Measurements from ENCODE around the gene MAP1LC3A. TPM values are rescaled to one million over a fixed set of nuclear protein-coding genes. Genes with fewer than 3 reads are reported as not detected.
A peak's percentile ranks its signal among the peaks of the same experiment; 100 is the strongest.

MAP1LC3A gene
- total RNA-seq, 1 experiment from 2014 or later = not detected

DNA sequence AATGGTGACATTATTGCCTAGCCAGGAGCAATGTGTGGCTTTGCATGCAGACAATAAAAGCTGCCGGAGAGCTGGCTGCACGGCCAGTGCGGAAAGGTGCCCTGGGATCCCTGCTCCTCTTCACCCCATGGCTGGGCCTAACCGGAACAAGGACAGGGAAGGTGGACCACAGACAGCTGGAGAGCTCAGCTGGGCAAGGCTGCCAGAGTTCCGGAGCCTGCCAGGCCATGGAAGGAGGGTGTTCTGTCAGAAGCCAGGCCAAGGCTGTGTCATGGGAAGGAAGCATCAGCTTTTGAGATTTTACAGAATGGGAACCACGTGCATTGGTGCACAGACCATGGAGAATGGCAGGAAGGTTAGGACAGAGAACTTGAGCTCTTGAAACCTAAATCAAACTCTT is 25.0 kb downstream of the MAP1LC3A start:
- BruUV-seq (replicated peaks) = no TSS peak
- ATAC-seq (no peak), DNase-seq (ENCODE audit: low read depth, low spot score) (no peak)
- H3K79me2 ChIP-seq (ENCODE audit: insufficient read depth, low read length) = no peaks in the 10 kb centered on the region
- H3K36me3 ChIP-seq (ENCODE audit: control insufficient read depth in 1 of 2, insufficient read depth in 2 of 2, low read length in 2 of 2) = no peaks in the 10 kb centered on the region
- no peaks in the 10 kb centered on the region for H3K9me2 ChIP-seq (ENCODE audit: insufficient read depth)
- TF ChIP-seq SIN3A (IDR thresholded peaks at IDR 0.05; ENCODE audit: low read depth) (no peak), RAD21 (IDR thresholded peaks at IDR 0.05; ENCODE audit: low read depth) (no peak), ZFX (IDR thresholded peaks at IDR 0.05) (no peak), YY1 (IDR thresholded peaks at IDR 0.05; ENCODE audit: extremely low read depth, insufficient replicate concordance, low read depth, low read length) (no peak)
- TF ChIP-seq, protein P1, sequence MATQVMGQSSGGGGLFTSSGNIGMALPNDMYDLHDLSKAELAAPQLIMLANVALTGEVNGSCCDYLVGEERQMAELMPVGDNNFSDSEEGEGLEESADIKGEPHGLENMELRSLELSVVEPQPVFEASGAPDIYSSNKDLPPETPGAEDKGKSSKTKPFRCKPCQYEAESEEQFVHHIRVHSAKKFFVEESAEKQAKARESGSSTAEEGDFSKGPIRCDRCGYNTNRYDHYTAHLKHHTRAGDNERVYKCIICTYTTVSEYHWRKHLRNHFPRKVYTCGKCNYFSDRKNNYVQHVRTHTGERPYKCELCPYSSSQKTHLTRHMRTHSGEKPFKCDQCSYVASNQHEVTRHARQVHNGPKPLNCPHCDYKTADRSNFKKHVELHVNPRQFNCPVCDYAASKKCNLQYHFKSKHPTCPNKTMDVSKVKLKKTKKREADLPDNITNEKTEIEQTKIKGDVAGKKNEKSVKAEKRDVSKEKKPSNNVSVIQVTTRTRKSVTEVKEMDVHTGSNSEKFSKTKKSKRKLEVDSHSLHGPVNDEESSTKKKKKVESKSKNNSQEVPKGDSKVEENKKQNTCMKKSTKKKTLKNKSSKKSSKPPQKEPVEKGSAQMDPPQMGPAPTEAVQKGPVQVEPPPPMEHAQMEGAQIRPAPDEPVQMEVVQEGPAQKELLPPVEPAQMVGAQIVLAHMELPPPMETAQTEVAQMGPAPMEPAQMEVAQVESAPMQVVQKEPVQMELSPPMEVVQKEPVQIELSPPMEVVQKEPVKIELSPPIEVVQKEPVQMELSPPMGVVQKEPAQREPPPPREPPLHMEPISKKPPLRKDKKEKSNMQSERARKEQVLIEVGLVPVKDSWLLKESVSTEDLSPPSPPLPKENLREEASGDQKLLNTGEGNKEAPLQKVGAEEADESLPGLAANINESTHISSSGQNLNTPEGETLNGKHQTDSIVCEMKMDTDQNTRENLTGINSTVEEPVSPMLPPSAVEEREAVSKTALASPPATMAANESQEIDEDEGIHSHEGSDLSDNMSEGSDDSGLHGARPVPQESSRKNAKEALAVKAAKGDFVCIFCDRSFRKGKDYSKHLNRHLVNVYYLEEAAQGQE (IDR thresholded peaks at IDR 0.05; ENCODE audit: low read depth) = no peak
- TF ChIP-seq, protein P2, sequence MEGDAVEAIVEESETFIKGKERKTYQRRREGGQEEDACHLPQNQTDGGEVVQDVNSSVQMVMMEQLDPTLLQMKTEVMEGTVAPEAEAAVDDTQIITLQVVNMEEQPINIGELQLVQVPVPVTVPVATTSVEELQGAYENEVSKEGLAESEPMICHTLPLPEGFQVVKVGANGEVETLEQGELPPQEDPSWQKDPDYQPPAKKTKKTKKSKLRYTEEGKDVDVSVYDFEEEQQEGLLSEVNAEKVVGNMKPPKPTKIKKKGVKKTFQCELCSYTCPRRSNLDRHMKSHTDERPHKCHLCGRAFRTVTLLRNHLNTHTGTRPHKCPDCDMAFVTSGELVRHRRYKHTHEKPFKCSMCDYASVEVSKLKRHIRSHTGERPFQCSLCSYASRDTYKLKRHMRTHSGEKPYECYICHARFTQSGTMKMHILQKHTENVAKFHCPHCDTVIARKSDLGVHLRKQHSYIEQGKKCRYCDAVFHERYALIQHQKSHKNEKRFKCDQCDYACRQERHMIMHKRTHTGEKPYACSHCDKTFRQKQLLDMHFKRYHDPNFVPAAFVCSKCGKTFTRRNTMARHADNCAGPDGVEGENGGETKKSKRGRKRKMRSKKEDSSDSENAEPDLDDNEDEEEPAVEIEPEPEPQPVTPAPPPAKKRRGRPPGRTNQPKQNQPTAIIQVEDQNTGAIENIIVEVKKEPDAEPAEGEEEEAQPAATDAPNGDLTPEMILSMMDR (IDR thresholded peaks at IDR 0.05 in 2 of 3, conservative IDR thresholded peaks at IDR 0.05 in 1 of 3; ENCODE audit: borderline replicate concordance in 1 of 3, insufficient read depth in 1 of 3, low read depth in 2 of 3, low read length in 2 of 3) = no peak
- no peak overlapping the region for H3K4me3 ChIP-seq (replicated peaks in 1 of 2; ENCODE audit: low read depth in 1 of 2, low read length in 2 of 2)
- ChIA-PET CTCF (no interaction called here), RAD21 (ENCODE audit: low non-redundant PET in 1 of 2, low total read pairs in 2 of 2, uncharacterized antibody in 2 of 2, unreplicated experiment in 2 of 2) (interaction anchor here in 1 of 2 experiments (0.6 kb wide), 1 partner anchor 24 kb away, joined by 6 read pairs; no protein-coding TSS in a partner anchor), POLR2A (no interaction called here)
- H3K27me3 ChIP-seq (ENCODE audit: insufficient read depth, low read length) = no peaks in the 10 kb centered on the region
- no peaks in the 10 kb centered on the region for H3K9me3 ChIP-seq (ENCODE audit: control insufficient read depth in 1 of 2, insufficient read depth in 1 of 2, low read depth in 1 of 2, low read length in 2 of 2)
- no peaks in the 10 kb centered on the region for H4K20me1 ChIP-seq (ENCODE audit: insufficient read depth)
- H3K4me1 ChIP-seq (ENCODE audit: control insufficient read depth in 1 of 2, insufficient read depth in 2 of 2, low read length in 2 of 2) = peaks cover 0 to 31% of the 10 kb centered on the region in 2 experiments; a peak in 2 of 4 replicates
- no peak overlapping the region for H2AFZ ChIP-seq (ENCODE audit: low read depth, low read length, poor library complexity, severe bottlenecking)
- no peak overlapping the region for H3K27ac ChIP-seq (ENCODE audit: low read depth, low read length)
- intact Hi-C loops (cut with micrococcal nuclease) = no loop called here
- 0 out of 2 replicates have a peak overlapping the region, but pooled peaks have one; percentile 37 for H3K4me2 ChIP-seq (ENCODE audit: low read length)
- H3K9ac ChIP-seq (ENCODE audit: low read length) = no peak overlapping the region
